K562 treated with DMSO at 1 percent for 24 hours (cell line): ENCODE data around the gene CT45A10. TPM values are rescaled to one million over a fixed set of nuclear protein-coding genes. Genes with fewer than 3 reads are reported as not detected.

Source experiments
- total RNA-seq: library from RNA; unstranded; fragments of 300-600 nt; gene quantifications from 2 replicates; pipeline ENCODE4 v1.2.3, GENCODE V29; 2022; ENCODE audit warnings: low read depth; ENCODE audit not compliant: insufficient read depth

Gene CT45A10
- 14.1 and 14.8 TPM in 2 replicates for total RNA-seq

GRCh38 chrX:135893294-135893817, at the start of gene CT45A10, which contains the start of gene SAGE1:
Gene CT45A10, minus strand, starts transcription at chrX:135893444. Its CDS starts 8,100 bp downstream, at chrX:135885344.
Gene SAGE1, plus strand, starts transcription at chrX:135893716. Its CDS starts 2,527 bp downstream, at chrX:135896243.

GRCh38 chrX:135871712-135872111, 21.5 kb downstream of the CT45A10 start, which contains the start of gene CT45A9:
Gene CT45A9, minus strand, starts transcription at chrX:135871812. Its CDS starts 3,751 bp downstream, at chrX:135868061.

GRCh38 chrX:135854438-135854837, 38.8 kb downstream of the CT45A10 start, which contains the start of gene CT45A8:
Gene CT45A8, minus strand, starts transcription at chrX:135854538. Its CDS starts 3,755 bp downstream, at chrX:135850783.

GRCh38 chrX:135837180-135837579, 56.1 kb downstream of the CT45A10 start, which contains the start of gene CT45A7:
Gene CT45A7, minus strand, starts transcription at chrX:135837280. Its CDS starts 3,747 bp downstream, at chrX:135833533.

Other genes with a start within 250 kb of the CT45A10 start
- gene CT45A1, start 179.8 kb downstream of the CT45A10 start, total RNA-seq: 0.53 TPM in 1 of 2 replicates, not detected in the other
- not detected in 2 replicates for gene CT45A3, start 125.3 kb downstream of the CT45A10 start, total RNA-seq
- gene CT45A5, start 107.9 kb downstream of the CT45A10 start, total RNA-seq: 0.64 TPM in 1 of 2 replicates, not detected in the other
- not detected in 2 replicates for gene CT45A6, start 90.7 kb downstream of the CT45A10 start, total RNA-seq
- gene CT45A2, start 73.4 kb downstream of the CT45A10 start, total RNA-seq: 1.8 and 3.0 TPM in 2 replicates
- gene CT45A7, start 56.2 kb downstream of the CT45A10 start, total RNA-seq: not detected in 2 replicates
- gene CT45A8, start 38.9 kb downstream of the CT45A10 start, total RNA-seq: not detected in 2 replicates
- not detected in 2 replicates for gene CT45A9, start 21.6 kb downstream of the CT45A10 start, total RNA-seq
- gene SAGE1, start 272 bp upstream of the CT45A10 start, total RNA-seq: 15.5 and 19.4 TPM in 2 replicates
- gene MMGT1, start 80.5 kb upstream of the CT45A10 start, total RNA-seq: 10.8 and 11.7 TPM in 2 replicates
- gene SLC9A6, start 92.0 kb upstream of the CT45A10 start, total RNA-seq: 5.8 and 8.2 TPM in 2 replicates